ENCODE data around the gene UBIAD1.
A peak's percentile ranks its signal among the peaks of the same experiment; 100 is the strongest.

Gene UBIAD1

DNA sequence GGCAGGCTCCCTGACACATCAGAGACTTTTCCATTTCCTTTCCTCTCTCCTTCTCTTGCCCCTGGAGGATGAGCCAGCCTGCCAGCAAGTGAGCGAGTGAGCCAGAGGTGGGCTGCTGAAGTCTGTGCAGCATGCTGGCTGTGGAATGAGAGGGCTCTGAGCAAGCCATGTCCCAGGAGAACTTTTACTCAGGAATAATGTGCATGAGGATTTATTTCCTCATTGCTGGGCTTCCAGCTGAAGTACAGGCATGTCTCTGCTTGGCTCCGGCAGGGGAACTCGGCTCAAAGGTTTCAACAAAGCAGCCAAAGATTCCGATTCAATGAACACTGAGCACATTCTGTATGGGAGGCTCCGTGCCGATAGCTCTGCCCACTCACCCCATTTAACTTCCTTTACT lies 43.7 kb downstream of the UBIAD1 start:
- H3K4me3 ChIP-seq (ENCODE audit: low read depth, low read length): no peak overlapping the region
- TF ChIP-seq, protein P1, sequence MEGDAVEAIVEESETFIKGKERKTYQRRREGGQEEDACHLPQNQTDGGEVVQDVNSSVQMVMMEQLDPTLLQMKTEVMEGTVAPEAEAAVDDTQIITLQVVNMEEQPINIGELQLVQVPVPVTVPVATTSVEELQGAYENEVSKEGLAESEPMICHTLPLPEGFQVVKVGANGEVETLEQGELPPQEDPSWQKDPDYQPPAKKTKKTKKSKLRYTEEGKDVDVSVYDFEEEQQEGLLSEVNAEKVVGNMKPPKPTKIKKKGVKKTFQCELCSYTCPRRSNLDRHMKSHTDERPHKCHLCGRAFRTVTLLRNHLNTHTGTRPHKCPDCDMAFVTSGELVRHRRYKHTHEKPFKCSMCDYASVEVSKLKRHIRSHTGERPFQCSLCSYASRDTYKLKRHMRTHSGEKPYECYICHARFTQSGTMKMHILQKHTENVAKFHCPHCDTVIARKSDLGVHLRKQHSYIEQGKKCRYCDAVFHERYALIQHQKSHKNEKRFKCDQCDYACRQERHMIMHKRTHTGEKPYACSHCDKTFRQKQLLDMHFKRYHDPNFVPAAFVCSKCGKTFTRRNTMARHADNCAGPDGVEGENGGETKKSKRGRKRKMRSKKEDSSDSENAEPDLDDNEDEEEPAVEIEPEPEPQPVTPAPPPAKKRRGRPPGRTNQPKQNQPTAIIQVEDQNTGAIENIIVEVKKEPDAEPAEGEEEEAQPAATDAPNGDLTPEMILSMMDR (IDR thresholded peaks at IDR 0.05; ENCODE audit: low read depth, low read length): no peak

DNA sequence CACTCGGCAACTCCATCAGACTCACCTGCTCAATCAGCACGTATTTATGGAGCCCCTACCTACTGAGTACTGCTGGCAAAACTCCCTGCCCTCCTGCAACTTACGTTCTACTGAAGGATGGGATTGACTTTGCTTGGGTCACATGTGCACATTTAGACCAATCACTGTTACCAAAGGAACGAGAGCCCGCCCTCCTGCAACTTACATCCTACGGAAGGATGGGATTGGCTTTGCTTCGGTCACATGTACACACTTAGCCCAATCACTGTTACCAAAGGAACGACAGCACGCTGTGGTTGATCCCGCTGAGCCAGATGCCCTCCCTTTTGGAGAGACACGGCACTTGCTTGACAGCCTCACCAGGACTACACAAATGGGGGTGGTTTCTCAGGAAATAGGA lies 46.0 kb downstream of the UBIAD1 start:
- H3K4me3 ChIP-seq (ENCODE audit: low read depth, low read length): no peak overlapping the region
- TF ChIP-seq, protein P1 (IDR thresholded peaks at IDR 0.05; ENCODE audit: low read depth, low read length): no peak

DNA sequence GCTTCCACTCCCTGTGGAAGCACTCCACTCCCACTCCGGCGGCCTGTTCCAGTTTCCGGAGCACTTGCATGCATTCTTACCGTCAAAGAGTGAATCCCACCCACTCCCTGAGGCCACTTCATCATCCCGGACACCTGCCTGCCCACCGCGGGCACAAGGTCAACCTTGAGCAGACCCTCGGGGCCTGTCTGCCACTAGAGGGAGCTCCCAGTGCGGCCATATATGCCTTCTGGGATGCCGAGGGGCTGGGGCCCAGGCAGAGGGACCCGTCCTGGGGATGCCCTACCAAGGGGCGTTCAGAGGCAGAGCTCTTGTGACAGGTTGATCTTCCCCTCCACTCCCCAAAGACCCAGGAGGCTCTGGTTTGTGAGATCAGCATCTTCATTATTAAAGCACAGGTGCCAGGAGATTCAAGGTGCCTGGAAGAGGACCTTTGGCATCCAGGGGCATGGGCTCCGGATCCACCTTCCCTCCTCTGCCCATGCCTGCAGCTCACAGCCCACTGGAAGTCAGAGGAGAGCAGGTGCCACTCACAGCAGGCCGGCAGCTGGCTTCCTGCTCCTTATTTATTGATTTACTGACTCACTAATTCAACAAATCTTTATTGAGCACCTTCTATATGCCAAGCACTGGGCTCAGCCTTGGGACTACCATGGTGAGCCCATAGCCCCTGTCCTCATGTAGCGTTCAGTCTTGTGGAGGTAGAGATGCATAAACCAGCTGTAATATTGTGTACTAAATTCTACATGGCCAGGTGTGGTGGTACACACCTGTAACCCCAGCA lies 47.3 kb downstream of the UBIAD1 start:
- TF ChIP-seq, protein P1 (IDR thresholded peaks at IDR 0.05; ENCODE audit: low read depth, low read length): peak; percentile 47
- H3K4me3 ChIP-seq (ENCODE audit: low read depth, low read length): no peak overlapping the region

DNA sequence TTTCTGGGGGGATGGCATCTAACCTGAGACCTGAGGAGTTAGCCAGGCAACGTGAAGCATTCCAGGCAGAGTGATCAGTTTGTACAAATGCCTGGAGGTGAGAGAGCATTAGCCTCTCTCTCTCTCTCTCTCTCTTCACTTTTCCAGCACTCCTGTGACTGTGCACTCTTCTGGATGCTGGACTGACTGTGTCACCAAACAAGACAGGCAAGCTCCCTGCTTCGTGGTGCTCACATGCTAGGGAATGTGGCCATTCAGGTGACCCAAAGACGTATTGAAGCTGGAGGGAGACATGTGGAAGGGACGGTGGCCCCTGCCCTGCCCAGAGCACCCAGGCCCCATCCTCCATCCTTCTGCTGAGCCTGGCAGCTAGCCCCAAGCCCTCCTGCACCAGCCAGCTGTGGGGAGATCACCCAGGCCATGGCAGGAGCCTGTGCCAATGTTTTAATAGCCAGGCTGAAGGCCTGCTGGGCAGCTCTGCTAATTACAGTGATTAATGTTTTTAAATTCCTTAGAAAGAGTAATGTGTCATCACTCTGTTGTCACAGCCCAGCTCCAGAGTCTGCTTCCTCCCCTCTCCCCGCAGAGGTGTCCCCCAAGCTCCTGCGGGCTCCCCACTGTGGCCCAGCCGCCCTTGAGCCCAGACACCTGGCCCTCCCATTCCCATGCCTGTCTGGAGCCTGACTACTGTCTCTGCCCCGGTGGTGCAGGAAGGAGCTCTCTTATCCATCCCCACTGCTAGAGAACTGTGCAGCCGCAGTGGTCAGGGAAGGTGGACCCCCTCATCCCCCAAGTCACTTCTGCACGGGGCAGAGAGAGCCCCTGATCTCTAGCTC lies 48.9 kb downstream of the UBIAD1 start:
- TF ChIP-seq, protein P1 (IDR thresholded peaks at IDR 0.05; ENCODE audit: low read depth, low read length): no peak
- no peak overlapping the region for H3K4me3 ChIP-seq (ENCODE audit: low read depth, low read length)

DNA sequence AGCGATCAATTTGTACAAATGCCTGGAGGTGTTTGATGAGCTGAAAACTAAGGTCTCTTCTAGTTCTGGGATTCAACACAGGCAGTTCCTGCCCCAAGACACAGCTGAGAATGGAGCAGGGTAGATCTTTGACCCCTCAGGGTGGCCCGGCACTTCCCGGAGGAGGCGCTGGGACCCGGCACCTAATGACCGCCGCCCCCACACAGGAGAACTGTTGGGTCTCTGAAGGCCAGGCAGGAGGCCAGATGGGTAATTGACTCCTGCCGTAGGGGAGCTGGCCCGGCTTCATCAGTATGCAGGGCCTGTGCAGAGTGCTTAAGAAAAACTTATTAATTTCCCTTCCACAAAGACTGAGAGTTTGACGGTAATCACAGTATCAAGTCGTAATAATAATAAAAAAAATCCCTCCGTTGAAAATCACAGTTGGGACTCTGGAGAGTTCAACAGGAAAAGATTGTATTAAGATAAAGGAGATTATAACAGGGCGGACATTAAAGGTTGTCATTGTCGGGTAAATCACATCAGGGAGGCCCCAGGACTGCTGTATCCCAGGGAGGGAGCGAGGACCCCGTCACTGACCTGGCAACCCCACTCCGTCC lies 51.7 kb downstream of the UBIAD1 start:
- TF ChIP-seq, protein P1 (IDR thresholded peaks at IDR 0.05; ENCODE audit: low read depth, low read length): no peak

DNA sequence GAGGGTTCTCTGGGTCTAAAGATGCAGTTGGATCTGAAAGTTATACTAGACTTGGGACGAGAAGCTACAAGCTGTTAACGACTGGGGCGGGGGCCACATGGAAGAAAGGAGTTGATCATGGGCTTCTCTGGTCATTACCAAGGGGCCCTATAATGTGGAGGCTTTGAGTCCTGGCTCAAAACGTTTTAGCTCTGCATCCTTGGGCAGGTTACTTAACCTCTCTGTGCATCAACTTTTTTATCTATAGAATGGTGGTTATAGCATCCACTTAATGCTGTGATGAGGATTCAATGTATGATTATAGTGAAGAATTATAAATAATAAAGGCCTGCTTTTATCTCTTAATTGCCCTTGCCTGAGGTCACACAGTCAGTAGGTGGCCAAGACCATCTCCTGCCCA lies 53.1 kb downstream of the UBIAD1 start:
- no peak overlapping the region for H3K4me3 ChIP-seq (ENCODE audit: low read depth, low read length)
- TF ChIP-seq, protein P1 (IDR thresholded peaks at IDR 0.05; ENCODE audit: low read depth, low read length): no peak

More for the DNA sequence above, 51.7 kb downstream of the UBIAD1 start:
- H3K4me3 ChIP-seq (ENCODE audit: low read depth, low read length): no peak overlapping the region

All from WI38 (cell line).